MM.1S (cell line): ENCODE results near the gene BOLL.
A peak's percentile ranks its signal among the peaks of the same experiment; 100 is the strongest.

ENCODE experiments used
- DNase-seq: peaks from one replicate; pipeline ENCODE4 v3.0.0-alpha.2; 2015
- H2AFZ ChIP-seq: fragments of 300-600 bp; sonication (generic); 2 replicates; pipeline ENCODE4 v1.6.0; 2016; ENCODE audit warnings: antibody characterized with exemption, low read length
- H3F3A ChIP-seq: fragments of 300-600 bp; sonication (generic); 2 replicates; pipeline ENCODE4 v1.6.1; 2016; ENCODE audit warnings: mild to moderate bottlenecking, antibody characterized with exemption, low read length, moderate library complexity, mixed read lengths; ENCODE audit not compliant: insufficient read depth
- H3K27ac ChIP-seq: fragments of 300-600 bp; sonication (generic); 2 replicates; pipeline ENCODE4 v1.5.1; 2016; ENCODE audit warnings: mild to moderate bottlenecking, low read length
- H3K27me3 ChIP-seq: fragments of 300-600 bp; sonication (generic); replicated peaks from 2 replicates; pipeline ENCODE4 v1.6.0; 2016; ENCODE audit warnings: low read length; ENCODE audit not compliant: insufficient read depth
- H3K36me3 ChIP-seq: fragments of 300-600 bp; sonication (generic); replicated peaks from 2 replicates; pipeline ENCODE4 v1.6.1; 2016; ENCODE audit warnings: mild to moderate bottlenecking, low read length, mixed read lengths; ENCODE audit not compliant: insufficient read depth
- H3K4me1 ChIP-seq: fragments of 300-600 bp; sonication (generic); 2 replicates; pipeline ENCODE4 v1.6.1; 2016; ENCODE audit warnings: low read length, mixed read lengths
- H3K4me2 ChIP-seq: fragments of 300-600 bp; sonication (generic); 2 replicates; pipeline ENCODE4 v1.6.0; 2016; ENCODE audit warnings: low read depth, low read length
- H3K4me3 ChIP-seq: fragments of 300-600 bp; sonication (generic); 2 replicates; pipeline ENCODE4 v1.5.1; 2016; ENCODE audit warnings: low read length, mixed read lengths
- H3K79me2 ChIP-seq: fragments of 300-600 bp; sonication (generic); 2 replicates; pipeline ENCODE4 v1.6.1; 2016; ENCODE audit warnings: mixed run types, low read length, mixed read lengths
- H3K9ac ChIP-seq: fragments of 300-600 bp; sonication (generic); 2 replicates; pipeline ENCODE4 v1.6.1; 2016; ENCODE audit warnings: low read length, mixed read lengths
- H3K9me2 ChIP-seq: fragments of 300-600 bp; sonication (generic); replicated peaks from 2 replicates; pipeline ENCODE4 v1.6.1; 2016; ENCODE audit warnings: mild to moderate bottlenecking, low read length, mixed read lengths; ENCODE audit not compliant: insufficient read depth
- H3K9me3 ChIP-seq: fragments of 300-600 bp; sonication (generic); replicated peaks from 2 replicates; pipeline ENCODE4 v1.6.1; 2016; ENCODE audit warnings: mild to moderate bottlenecking, low read length, mixed read lengths; ENCODE audit not compliant: insufficient read depth
- H4K20me1 ChIP-seq: fragments of 300-600 bp; sonication (generic); 2 replicates; pipeline ENCODE4 v1.6.1; 2016; ENCODE audit warnings: mild to moderate bottlenecking, low read length, moderate library complexity, mixed read lengths; ENCODE audit not compliant: insufficient read depth
- CTCF ChIP-seq: fragments of 300-600 bp; sonication (generic); IDR thresholded peaks from 2 replicates; pipeline ENCODE4 v1.5.1; 2016; ENCODE audit warnings: antibody characterized with exemption, low read length, mixed read lengths
- EZH2 ChIP-seq: fragments of 300-600 bp; sonication (generic); optimal IDR thresholded peaks from 2 replicates; pipeline ENCODE3; 2017; ENCODE audit warnings: low read depth, mild to moderate bottlenecking, antibody characterized with exemption, low read length, mixed read lengths
- EZH2phosphoT487 ChIP-seq: fragments of 300-600 bp; sonication (generic); IDR thresholded peaks from 2 replicates; pipeline ENCODE4 v1.6.1; 2018; ENCODE audit warnings: antibody characterized with exemption, low read length

BOLL gene

GRCh38 chr2:197707316-197708213 is 77.6 kb downstream of the BOLL start:
- peaks cover 64% of the 10 kb centered on the region for H3K79me2 ChIP-seq
- DNase-seq, result peak; percentile 56

GRCh38 chr2:197706839-197707207 is 78.3 kb downstream of the BOLL start:
- Histone ChIP-seq H4K20me1 (peaks cover 27% of the 10 kb centered on the region), H3K4me1 (peaks cover 28% of the 10 kb centered on the region), H2AFZ (no peak overlapping the region), H3F3A (peaks cover 14% of the 10 kb centered on the region), H3K9ac (peak overlapping the region; percentile 76; the same call in 1 of the 2 replicates), H3K79me2 (peaks cover 61% of the 10 kb centered on the region), H3K27ac (no peak overlapping the region), H3K27me3 (no peaks in the 10 kb centered on the region), H3K36me3 (peaks cover 3% of the 10 kb centered on the region; the same call in 1 of the 2 replicates), H3K9me3 (no peaks in the 10 kb centered on the region), H3K9me2 (no peaks in the 10 kb centered on the region), H3K4me3 (peak overlapping the region; percentile 94), H3K4me2 (peak overlapping the region; percentile 84)
- DNase-seq, result no peak
- TF ChIP-seq EZH2, result no peak
- no peak for TF ChIP-seq CTCF
- TF ChIP-seq EZH2phosphoT487, result no peak

More at GRCh38 chr2:197707316-197708213, 77.6 kb downstream of the BOLL start:
- no peak overlapping the region for H2AFZ ChIP-seq
- peak overlapping the region; percentile 84 for H3K4me2 ChIP-seq
- H3K4me3 ChIP-seq, result peak overlapping the region; percentile 94
- peaks cover 27% of the 10 kb centered on the region for H4K20me1 ChIP-seq
- peak overlapping the region; percentile 76; the same call in 1 of the 2 replicates for H3K9ac ChIP-seq
- H3K36me3 ChIP-seq, result peaks cover 3% of the 10 kb centered on the region; the same call in 1 of the 2 replicates
- H3K9me2 ChIP-seq, result no peaks in the 10 kb centered on the region
- no peaks in the 10 kb centered on the region for H3K27me3 ChIP-seq
- TF ChIP-seq EZH2 (no peak), CTCF (peak; percentile 81), EZH2phosphoT487 (no peak)
- no peak overlapping the region for H3K27ac ChIP-seq
- H3K9me3 ChIP-seq, result no peaks in the 10 kb centered on the region
- H3F3A ChIP-seq, result peaks cover 14% of the 10 kb centered on the region
- peaks cover 28% of the 10 kb centered on the region for H3K4me1 ChIP-seq

GRCh38 chr2:197705912-197706838 is 78.9 kb downstream of the BOLL start:
- peak overlapping the region; percentile 82 for H2AFZ ChIP-seq
- peaks cover 3% of the 10 kb centered on the region; the same call in 1 of the 2 replicates for H3K36me3 ChIP-seq
- peak overlapping the region; percentile 51; the same call in 1 of the 2 replicates for H3K27ac ChIP-seq
- no peaks in the 10 kb centered on the region for H3K9me2 ChIP-seq
- peaks cover 54% of the 10 kb centered on the region for H3K79me2 ChIP-seq
- H3K4me2 ChIP-seq, result peak overlapping the region; percentile 84
- peaks cover 27% of the 10 kb centered on the region for H4K20me1 ChIP-seq
- no peaks in the 10 kb centered on the region for H3K9me3 ChIP-seq
- peaks cover 28% of the 10 kb centered on the region for H3K4me1 ChIP-seq
- H3F3A ChIP-seq, result peaks cover 14% of the 10 kb centered on the region
- DNase-seq, result peak; percentile 34
- H3K27me3 ChIP-seq, result no peaks in the 10 kb centered on the region
- peak overlapping the region; percentile 76 for H3K9ac ChIP-seq
- H3K4me3 ChIP-seq, result peak overlapping the region; percentile 94
- TF ChIP-seq EZH2phosphoT487 (no peak), EZH2 (no peak), CTCF (no peak)
